OCI-LY3 (cell line): ENCODE measurements around the gene IL22.

Experiments used
- H2AFZ ChIP-seq: fragments of 200-600, 300-600 bp; shearing (Covaris generic); 2 replicates; pipeline ENCODE4 v1.6.0; 2014; ENCODE audit warnings: antibody characterized with exemption, low read depth, low read length
- H3K27ac ChIP-seq: fragments of 200-600, 300-600 bp; sonication (generic); 2 replicates; pipeline ENCODE4 v1.5.1; 2014; ENCODE audit warnings: mild to moderate bottlenecking, low read length, moderate library complexity, mixed read lengths
- H3K27me3 ChIP-seq: fragments of 200-600, 300-600 bp; sonication (generic); 2 replicates; pipeline ENCODE4 v1.6.1; 2014; ENCODE audit warnings: low read depth, low read length, mixed read lengths
- H3K36me3 ChIP-seq: fragments of 200-600, 300-600 bp; sonication (generic); replicated peaks from 2 replicates; pipeline ENCODE3; 2014; ENCODE audit warnings: low read depth, low read length, mixed read lengths
- H3K4me1 ChIP-seq: fragments of 300-600, 200-600 bp; sonication (generic); 2 replicates; pipeline ENCODE4 v1.6.1; 2014; ENCODE audit warnings: low read length, mixed read lengths
- H3K4me2 ChIP-seq: fragments of 200-600, 300-600 bp; sonication (generic); 2 replicates; pipeline ENCODE4 v1.6.1; 2014; ENCODE audit warnings: low read length, mixed read lengths
- H3K4me3 ChIP-seq: fragments of 300-600, 200-600 bp; sonication (generic); 2 replicates; pipeline ENCODE4 v1.5.1; 2014; ENCODE audit warnings: antibody characterized with exemption, mild to moderate bottlenecking, low read length, moderate library complexity
- H3K79me2 ChIP-seq: fragments of 300-600, 200-600 bp; shearing (Covaris generic); 2 replicates; pipeline ENCODE4 v1.6.1; 2014; ENCODE audit warnings: mild to moderate bottlenecking, low read length, mixed read lengths
- H3K9ac ChIP-seq: fragments of 300-600, 200-600 bp; shearing (Covaris generic); 2 replicates; pipeline ENCODE4 v1.6.0; 2014; ENCODE audit warnings: mild to moderate bottlenecking, low read length, moderate library complexity
- H3K9me3 ChIP-seq: fragments of 200-600, 300-600 bp; shearing (Covaris generic); 2 replicates; pipeline ENCODE4 v1.6.1; 2014; ENCODE audit warnings: low read length, mixed read lengths; ENCODE audit not compliant: insufficient read depth
- H4K20me1 ChIP-seq: fragments of 200-600, 300-600 bp; sonication (generic); 2 replicates; pipeline ENCODE4 v1.6.1; 2016; ENCODE audit warnings: low read length, mixed read lengths; ENCODE audit not compliant: insufficient read depth
- EZH2phosphoT487 ChIP-seq: fragments of 200-600 bp; shearing (Covaris generic); IDR thresholded peaks from 2 replicates; pipeline ENCODE4 v1.6.1; 2018; ENCODE audit warnings: antibody characterized with exemption, mixed run types, low read depth
- TF ChIP-seq, protein P1 (sequence below): fragments of 200-600, 300-600 bp; sonication (generic); IDR thresholded peaks from 2 replicates; pipeline ENCODE4 v1.5.1; 2014; ENCODE audit warnings: antibody characterized with exemption, low read length, low read depth

Gene IL22

GRCh38 chr12:68286396-68286795, 33.0 kb upstream of the IL22 start:
- no peak overlapping the region for H2AFZ ChIP-seq
- H3K27me3 ChIP-seq: peaks cover 4% of the 10 kb centered on the region
- H3K9ac ChIP-seq: no peak overlapping the region
- H3K9me3 ChIP-seq: no peaks in the 10 kb centered on the region
- H3K4me2 ChIP-seq: no peak overlapping the region
- no peaks in the 10 kb centered on the region for H3K79me2 ChIP-seq
- no peak overlapping the region for H3K27ac ChIP-seq
- no peaks in the 10 kb centered on the region for H4K20me1 ChIP-seq
- H3K4me1 ChIP-seq: peaks cover 20% of the 10 kb centered on the region
- no peaks in the 10 kb centered on the region for H3K36me3 ChIP-seq
- TF ChIP-seq, protein P1, sequence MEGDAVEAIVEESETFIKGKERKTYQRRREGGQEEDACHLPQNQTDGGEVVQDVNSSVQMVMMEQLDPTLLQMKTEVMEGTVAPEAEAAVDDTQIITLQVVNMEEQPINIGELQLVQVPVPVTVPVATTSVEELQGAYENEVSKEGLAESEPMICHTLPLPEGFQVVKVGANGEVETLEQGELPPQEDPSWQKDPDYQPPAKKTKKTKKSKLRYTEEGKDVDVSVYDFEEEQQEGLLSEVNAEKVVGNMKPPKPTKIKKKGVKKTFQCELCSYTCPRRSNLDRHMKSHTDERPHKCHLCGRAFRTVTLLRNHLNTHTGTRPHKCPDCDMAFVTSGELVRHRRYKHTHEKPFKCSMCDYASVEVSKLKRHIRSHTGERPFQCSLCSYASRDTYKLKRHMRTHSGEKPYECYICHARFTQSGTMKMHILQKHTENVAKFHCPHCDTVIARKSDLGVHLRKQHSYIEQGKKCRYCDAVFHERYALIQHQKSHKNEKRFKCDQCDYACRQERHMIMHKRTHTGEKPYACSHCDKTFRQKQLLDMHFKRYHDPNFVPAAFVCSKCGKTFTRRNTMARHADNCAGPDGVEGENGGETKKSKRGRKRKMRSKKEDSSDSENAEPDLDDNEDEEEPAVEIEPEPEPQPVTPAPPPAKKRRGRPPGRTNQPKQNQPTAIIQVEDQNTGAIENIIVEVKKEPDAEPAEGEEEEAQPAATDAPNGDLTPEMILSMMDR: no peak
- H3K4me3 ChIP-seq: no peak overlapping the region

DNA sequence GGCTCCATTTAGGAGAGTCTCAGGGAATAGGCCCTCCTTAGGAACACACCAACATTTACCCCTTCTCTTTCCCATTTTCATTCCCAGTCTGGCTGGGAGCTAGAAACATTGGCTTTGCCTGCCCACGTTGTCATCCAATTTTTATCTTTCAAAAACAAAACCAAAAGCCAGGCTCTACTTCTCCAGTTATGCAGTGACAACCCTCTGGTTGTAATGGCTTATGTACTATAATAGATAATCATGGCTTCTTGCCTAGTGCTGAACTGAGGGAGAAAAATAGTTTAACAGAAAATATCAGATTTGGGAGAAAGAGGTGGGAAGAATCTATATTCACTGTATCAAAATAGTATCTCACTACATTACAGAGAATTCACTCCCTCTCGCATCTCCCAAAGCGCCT, 32.1 kb upstream of the IL22 start:
- Histone ChIP-seq H3K79me2 (no peaks in the 10 kb centered on the region), H3K4me1 (peaks cover 16% of the 10 kb centered on the region), H2AFZ (no peak overlapping the region), H3K36me3 (no peaks in the 10 kb centered on the region), H3K27ac (no peak overlapping the region), H3K27me3 (peaks cover 4% of the 10 kb centered on the region), H3K9ac (no peak overlapping the region), H3K4me2 (no peak overlapping the region), H3K9me3 (no peaks in the 10 kb centered on the region), H3K4me3 (no peak overlapping the region), H4K20me1 (no peaks in the 10 kb centered on the region)
- TF ChIP-seq, protein P1: no peak
- TF ChIP-seq EZH2phosphoT487: no peak

GRCh38 chr12:68281322-68282077, 28.1 kb upstream of the IL22 start:
- no peak overlapping the region for H3K4me2 ChIP-seq
- peaks cover 4% of the 10 kb centered on the region for H3K27me3 ChIP-seq
- no peak overlapping the region for H3K27ac ChIP-seq
- H4K20me1 ChIP-seq: no peaks in the 10 kb centered on the region
- peaks cover 7% of the 10 kb centered on the region for H3K4me1 ChIP-seq
- TF ChIP-seq EZH2phosphoT487: no peak
- TF ChIP-seq, protein P1: no peak
- no peak overlapping the region for H2AFZ ChIP-seq
- H3K4me3 ChIP-seq: no peak overlapping the region
- no peak overlapping the region for H3K9ac ChIP-seq
- no peaks in the 10 kb centered on the region for H3K9me3 ChIP-seq
- H3K36me3 ChIP-seq: no peaks in the 10 kb centered on the region
- no peaks in the 10 kb centered on the region for H3K79me2 ChIP-seq

GRCh38 chr12:68280240-68280639, 26.8 kb upstream of the IL22 start:
- Histone ChIP-seq H3K36me3 (no peaks in the 10 kb centered on the region), H3K9ac (no peak overlapping the region), H3K4me1 (peaks cover 7% of the 10 kb centered on the region), H2AFZ (no peak overlapping the region), H3K9me3 (no peaks in the 10 kb centered on the region), H3K79me2 (no peaks in the 10 kb centered on the region), H3K27ac (no peak overlapping the region), H3K4me3 (no peak overlapping the region), H3K27me3 (peaks cover 3% of the 10 kb centered on the region), H3K4me2 (no peak overlapping the region), H4K20me1 (no peaks in the 10 kb centered on the region)
- TF ChIP-seq EZH2phosphoT487: no peak
- TF ChIP-seq, protein P1: no peak
